HUES6 (cell line): ENCODE data around the gene PRPF39.
A peak's percentile ranks its signal among the peaks of the same experiment; 100 is the strongest.
"Not testable (repeated sequence)": the region's sequence is repeated elsewhere in the genome, so short reads cannot be mapped to it uniquely, and the experiment has no call there.

ENCODE experiments used
- H3K27ac ChIP-seq: 2 replicates; pipeline ENCODE4 v1.7.0; 2013; ENCODE audit warnings: low read depth, mild to moderate bottlenecking, low read length, inconsistent platforms
- H3K27me3 ChIP-seq: 2 replicates; pipeline ENCODE4 v1.6.1; 2013; ENCODE audit warnings: low read length; ENCODE audit not compliant: control insufficient read depth, insufficient read depth
- H3K36me3 ChIP-seq: 2 replicates; pipeline ENCODE4 v1.6.1; 2013; ENCODE audit warnings: low read length; ENCODE audit not compliant: control insufficient read depth, insufficient read depth
- H3K4me1 ChIP-seq: 2 replicates; pipeline ENCODE4 v1.6.1; 2013; ENCODE audit warnings: low read length; ENCODE audit not compliant: control insufficient read depth, insufficient read depth
- H3K4me3 ChIP-seq: 2 replicates; pipeline ENCODE4 v1.5.1; 2013; ENCODE audit warnings: low read depth, low read length
- H3K9ac ChIP-seq: one replicate; pipeline ENCODE4 v1.6.1; 2013; ENCODE audit warnings: mild to moderate bottlenecking, low read length
- H3K9me3 ChIP-seq: 2 replicates; pipeline ENCODE4 v1.6.1; 2013; ENCODE audit warnings: low read depth, low read length; ENCODE audit not compliant: control insufficient read depth, insufficient read depth

Gene PRPF39

DNA sequence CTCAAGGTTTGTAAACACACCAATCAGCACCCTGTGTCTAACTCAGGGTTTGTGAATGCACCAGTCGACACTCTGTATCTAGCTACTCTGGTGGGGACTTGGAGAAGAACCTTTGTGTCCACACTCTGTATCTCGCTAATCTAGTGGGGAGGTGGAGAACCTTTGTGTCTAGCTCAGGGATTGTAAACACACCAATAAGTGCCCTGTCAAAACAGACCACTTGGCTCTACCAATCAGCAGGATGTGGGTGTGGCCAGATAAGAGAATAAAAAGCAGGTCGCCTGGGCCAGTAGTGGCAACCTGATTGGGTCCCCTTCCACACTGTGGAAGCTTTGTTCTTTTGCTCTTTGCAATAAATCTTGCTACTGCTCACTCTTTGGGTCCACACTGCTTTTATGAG lies 2.8 kb upstream of the PRPF39 start:
- H3K9ac ChIP-seq, H3K9me3 ChIP-seq, H3K4me3 ChIP-seq, H3K27ac ChIP-seq, H3K36me3 ChIP-seq, H3K27me3 ChIP-seq: not testable (repeated sequence)
- peaks cover 15% of the 10 kb centered on the region for H3K4me1 ChIP-seq

- H3K4me1 ChIP-seq, result peaks cover 9% of the 10 kb centered on the region
- H3K36me3 ChIP-seq, result no peaks in the 10 kb centered on the region
- no peak overlapping the region for H3K4me3 ChIP-seq
- no peaks in the 10 kb centered on the region for H3K27me3 ChIP-seq
- no peak overlapping the region for H3K9ac ChIP-seq
- no peak overlapping the region for H3K27ac ChIP-seq
- no peaks in the 10 kb centered on the region for H3K9me3 ChIP-seq
Observed at GRCh38 chr14:45082420-45082819, 1.5 kb upstream of the PRPF39 start.

GRCh38 chr14:45083617-45083975 lies 320 bp upstream of the PRPF39 start:
- Histone ChIP-seq H3K4me1 (peaks cover 9% of the 10 kb centered on the region), H3K9ac (no peak overlapping the region), H3K27ac (no peak overlapping the region), H3K4me3 (peak overlapping the region; percentile 57), H3K9me3 (no peaks in the 10 kb centered on the region), H3K36me3 (no peaks in the 10 kb centered on the region), H3K27me3 (no peaks in the 10 kb centered on the region)

DNA sequence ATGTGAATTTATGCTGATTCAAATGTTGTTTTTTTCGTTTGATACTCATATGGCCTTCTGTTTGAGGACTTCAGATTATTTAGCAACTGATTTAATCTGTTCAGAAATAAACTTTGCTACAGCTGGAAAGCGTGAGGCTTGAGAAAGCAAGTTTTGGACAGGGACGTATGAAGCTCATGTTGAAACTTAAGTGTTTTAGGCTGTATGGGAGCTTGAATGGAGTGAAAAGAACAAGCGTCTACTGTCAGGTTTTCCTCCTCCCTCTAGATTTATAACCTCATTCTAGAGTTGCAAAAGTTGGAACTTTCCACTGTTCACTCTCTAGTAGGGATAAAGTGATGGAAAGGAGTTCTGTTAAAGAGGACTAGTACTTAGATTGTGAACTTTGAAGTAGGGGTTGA lies 1.0 kb downstream of the PRPF39 start:
- no peaks in the 10 kb centered on the region for H3K27me3 ChIP-seq
- H3K9ac ChIP-seq, result peak overlapping the region; percentile 94
- H3K36me3 ChIP-seq, result no peaks in the 10 kb centered on the region
- H3K4me1 ChIP-seq, result peaks cover 18% of the 10 kb centered on the region
- H3K27ac ChIP-seq, result no peak overlapping the region
- no peaks in the 10 kb centered on the region for H3K9me3 ChIP-seq
- H3K4me3 ChIP-seq, result peak overlapping the region; percentile 92

GRCh38 chr14:45089813-45090212 lies 5.9 kb downstream of the PRPF39 start:
- no peak overlapping the region for H3K9ac ChIP-seq
- 0 out of 2 replicates have a peak, but pooled peaks cover 4% of the 10 kb centered on the region for H3K36me3 ChIP-seq
- H3K4me3 ChIP-seq, result no peak overlapping the region
- no peaks in the 10 kb centered on the region for H3K27me3 ChIP-seq
- peaks cover 14% of the 10 kb centered on the region; the same call in 1 of the 2 replicates for H3K4me1 ChIP-seq
- no peak overlapping the region for H3K27ac ChIP-seq
- no peaks in the 10 kb centered on the region for H3K9me3 ChIP-seq

GRCh38 chr14:45091710-45092109 lies 7.8 kb downstream of the PRPF39 start:
- no peaks in the 10 kb centered on the region for H3K9me3 ChIP-seq
- peaks cover 10% of the 10 kb centered on the region; the same call in 1 of the 2 replicates for H3K4me1 ChIP-seq
- no peak overlapping the region for H3K9ac ChIP-seq
- no peak overlapping the region for H3K4me3 ChIP-seq
- H3K36me3 ChIP-seq, result peaks cover 22% of the 10 kb centered on the region
- no peaks in the 10 kb centered on the region for H3K27me3 ChIP-seq
- H3K27ac ChIP-seq, result no peak overlapping the region

- H3K9me3 ChIP-seq, result no peaks in the 10 kb centered on the region
- H3K36me3 ChIP-seq, result peaks cover 44% of the 10 kb centered on the region
Observed at GRCh38 chr14:45094275-45094674, 10.4 kb downstream of the PRPF39 start.

GRCh38 chr14:45095143-45095542 lies 11.2 kb downstream of the PRPF39 start:
- H3K9ac ChIP-seq, result no peak overlapping the region
- H3K4me3 ChIP-seq, result no peak overlapping the region
- H3K4me1 ChIP-seq, result no peaks in the 10 kb centered on the region; the same call in 1 of the 2 replicates
- H3K36me3 ChIP-seq, result peaks cover 51% of the 10 kb centered on the region
- no peaks in the 10 kb centered on the region for H3K27me3 ChIP-seq
- no peak overlapping the region for H3K27ac ChIP-seq
- no peaks in the 10 kb centered on the region for H3K9me3 ChIP-seq

More at GRCh38 chr14:45094275-45094674, 10.4 kb downstream of the PRPF39 start:
- Histone ChIP-seq H3K9ac (no peak overlapping the region), H3K27ac (no peak overlapping the region), H3K4me1 (peaks cover 6% of the 10 kb centered on the region; the same call in 1 of the 2 replicates), H3K27me3 (no peaks in the 10 kb centered on the region), H3K4me3 (no peak overlapping the region)

DNA sequence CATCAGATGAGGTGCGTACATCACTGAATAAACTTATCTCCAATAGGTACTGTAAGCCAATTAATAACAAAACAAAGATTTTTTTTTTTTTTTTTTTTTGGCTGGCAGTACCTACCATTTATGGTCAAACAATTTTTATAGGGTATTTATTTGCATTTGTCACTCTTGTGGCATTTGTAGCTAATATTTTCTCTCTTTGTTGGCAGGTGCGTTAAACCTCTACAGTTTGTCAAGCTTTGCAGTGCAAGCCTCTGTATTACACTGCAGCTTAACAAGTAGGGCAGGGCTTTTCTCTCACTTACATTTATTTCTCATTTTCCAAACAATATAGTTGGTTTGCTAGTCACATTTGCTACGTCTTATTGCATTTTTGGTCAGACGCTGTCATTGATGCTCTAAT lies 12.3 kb downstream of the PRPF39 start:
- Histone ChIP-seq H3K27me3 (no peaks in the 10 kb centered on the region), H3K9me3 (no peaks in the 10 kb centered on the region), H3K36me3 (peaks cover 58% of the 10 kb centered on the region), H3K4me1 (no peaks in the 10 kb centered on the region), H3K4me3 (no peak overlapping the region), H3K9ac (no peak overlapping the region), H3K27ac (no peak overlapping the region)

DNA sequence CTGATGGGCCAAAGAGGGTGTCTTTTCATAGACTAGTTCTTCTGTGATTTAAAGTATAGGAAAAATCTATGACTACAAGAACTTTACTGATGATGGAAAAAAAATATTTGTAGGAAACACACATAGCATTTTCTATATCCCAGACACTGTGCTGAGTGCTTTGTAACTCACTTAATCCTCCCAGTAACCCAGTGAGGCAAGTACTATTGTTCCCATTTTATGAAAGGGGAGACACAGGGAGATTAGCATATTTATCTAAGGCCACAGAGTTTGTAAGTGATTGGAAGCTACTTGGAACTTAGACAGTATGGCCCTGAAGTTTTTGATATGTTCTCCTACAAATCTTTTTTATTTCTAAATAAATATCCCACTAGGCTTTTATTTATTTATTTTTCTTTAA lies 19.9 kb downstream of the PRPF39 start:
- Histone ChIP-seq H3K27ac (no peak overlapping the region), H3K4me1 (no peaks in the 10 kb centered on the region), H3K9ac (no peak overlapping the region), H3K4me3 (no peak overlapping the region), H3K36me3 (peaks cover 93% of the 10 kb centered on the region), H3K27me3 (no peaks in the 10 kb centered on the region), H3K9me3 (no peaks in the 10 kb centered on the region)

DNA sequence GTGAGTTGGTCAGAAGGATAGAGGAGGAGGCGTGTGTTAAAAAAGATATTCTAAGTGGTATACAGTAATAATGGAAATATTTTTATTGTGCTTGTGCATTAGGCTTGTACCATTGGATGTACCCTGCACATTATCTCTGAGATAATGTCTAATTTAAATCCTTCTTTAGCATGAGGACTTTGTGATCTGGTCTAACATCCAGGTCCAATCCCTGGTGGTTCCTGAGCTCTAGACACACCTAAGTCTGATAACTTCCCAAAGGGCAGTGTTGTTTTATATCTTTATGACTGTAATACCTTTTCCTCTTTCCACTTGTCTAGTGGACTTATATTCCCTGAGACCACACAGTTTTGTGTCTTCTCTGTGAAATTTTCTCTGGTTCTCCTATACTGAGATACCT lies 20.6 kb downstream of the PRPF39 start:
- peaks cover 95% of the 10 kb centered on the region for H3K36me3 ChIP-seq
- H3K9me3 ChIP-seq, result no peaks in the 10 kb centered on the region
- no peaks in the 10 kb centered on the region for H3K27me3 ChIP-seq
- no peak overlapping the region for H3K4me3 ChIP-seq
- H3K4me1 ChIP-seq, result no peaks in the 10 kb centered on the region
- H3K27ac ChIP-seq, result no peak overlapping the region
- no peak overlapping the region for H3K9ac ChIP-seq
